HG03103 (cell line): Measurements from ENCODE around the gene TSPAN10.

ENCODE experiments used
- ATAC-seq: cut with Tn5 transposase; IDR thresholded peaks from one replicate; pipeline ENCODE4 v1.9.1; 2021; ENCODE audit warnings: low read depth; ENCODE audit not compliant: unreplicated experiment

TSPAN10 gene

DNA sequence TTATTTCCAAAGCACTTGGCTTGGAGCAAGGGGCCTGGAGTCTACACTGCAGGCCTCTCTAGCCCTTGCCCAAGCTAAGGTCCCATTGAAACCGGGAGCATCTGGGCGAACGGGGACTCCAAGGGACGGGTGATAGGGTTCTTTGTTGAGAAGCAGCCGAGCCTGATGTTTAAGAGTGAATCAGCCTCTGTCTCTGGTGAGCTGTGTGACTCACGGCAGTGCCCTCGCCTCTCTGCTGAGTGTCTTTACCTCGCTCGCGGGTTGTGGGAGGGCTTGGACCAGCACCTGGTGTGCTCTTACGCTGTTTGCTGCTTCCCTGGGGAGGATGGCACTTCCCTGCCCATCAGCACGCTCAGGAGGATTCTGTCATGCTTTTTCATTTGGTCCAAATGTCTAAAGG is 48.1 kb downstream of the TSPAN10 start:
- no peak for ATAC-seq

DNA sequence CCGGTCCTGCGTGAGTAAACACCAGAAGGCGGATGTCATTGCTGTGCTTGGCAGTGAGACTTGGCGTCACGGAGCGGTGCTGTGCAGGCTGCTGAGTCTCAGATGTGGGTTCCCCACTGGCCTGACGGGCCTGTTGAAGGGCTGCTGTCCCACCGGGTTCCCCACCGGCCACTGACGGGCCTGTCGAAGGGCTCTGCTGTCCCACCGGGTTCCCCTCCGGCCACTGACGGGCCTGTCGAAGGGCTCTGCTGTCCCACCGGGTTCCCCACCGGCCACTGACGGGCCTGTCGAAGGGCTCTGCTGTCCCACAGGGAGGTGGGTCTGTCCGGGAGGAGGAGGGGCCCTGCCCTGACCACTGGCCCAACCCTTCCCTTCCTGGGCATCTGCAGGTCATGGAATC is 49.6 kb downstream of the TSPAN10 start:
- no peak for ATAC-seq

DNA sequence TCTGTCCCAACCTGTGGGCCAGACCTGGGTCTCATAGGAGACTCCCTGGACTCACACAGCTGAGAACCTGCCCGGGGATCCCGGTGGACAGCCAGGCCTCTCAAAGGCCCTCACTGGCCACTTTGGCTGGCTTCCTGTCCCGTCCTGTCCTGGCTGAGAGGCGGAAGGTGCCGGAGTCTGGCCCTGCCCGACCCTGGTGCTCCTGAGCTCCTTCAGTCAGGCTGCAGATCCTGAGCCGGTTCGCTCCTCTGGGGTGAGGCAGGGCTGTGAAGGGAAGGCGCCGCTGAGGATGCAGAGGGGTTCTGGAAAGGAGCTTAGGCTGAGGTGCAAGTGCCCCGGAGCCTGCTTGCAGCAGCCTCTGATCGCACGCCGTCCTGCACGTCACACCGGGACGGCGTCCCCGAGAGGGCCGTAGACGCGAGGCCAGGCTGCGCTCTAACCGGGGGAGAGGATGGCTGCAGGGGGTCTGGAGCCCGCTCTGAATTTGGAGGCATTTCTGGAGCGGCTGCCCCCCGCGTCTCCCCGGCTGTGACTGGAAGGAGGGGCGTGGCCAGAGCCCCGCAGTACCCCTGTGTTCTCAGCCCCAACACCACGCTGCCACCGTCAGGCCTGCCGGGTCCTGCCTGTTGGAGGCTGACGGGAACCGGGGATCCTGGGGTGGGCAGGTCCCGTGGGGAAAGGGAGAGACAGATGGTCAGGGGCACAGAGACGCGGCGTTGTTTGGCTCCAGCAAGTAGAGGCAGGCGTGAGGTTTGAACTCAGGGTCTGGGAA is 51.0 kb downstream of the TSPAN10 start:
- no peak for ATAC-seq

DNA sequence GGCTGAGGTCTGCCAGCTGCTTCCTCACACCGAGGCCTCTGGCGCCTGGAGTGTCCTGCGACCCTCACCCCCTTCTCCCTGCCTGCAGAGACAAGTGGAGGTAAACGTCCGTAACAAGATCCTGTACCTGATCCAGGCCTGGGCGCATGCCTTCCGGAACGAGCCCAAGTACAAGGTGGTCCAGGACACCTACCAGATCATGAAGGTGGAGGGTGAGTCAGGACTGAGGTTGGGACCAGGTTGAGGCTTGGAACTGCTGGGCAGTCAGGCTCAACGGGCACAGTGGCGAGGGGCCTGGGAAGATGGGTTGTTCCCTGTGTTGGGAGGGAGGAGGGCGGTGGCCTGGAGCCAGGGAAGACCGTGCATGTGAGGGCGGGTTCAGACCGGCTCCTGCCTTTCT is 51.6 kb downstream of the TSPAN10 start:
- no peak for ATAC-seq

DNA sequence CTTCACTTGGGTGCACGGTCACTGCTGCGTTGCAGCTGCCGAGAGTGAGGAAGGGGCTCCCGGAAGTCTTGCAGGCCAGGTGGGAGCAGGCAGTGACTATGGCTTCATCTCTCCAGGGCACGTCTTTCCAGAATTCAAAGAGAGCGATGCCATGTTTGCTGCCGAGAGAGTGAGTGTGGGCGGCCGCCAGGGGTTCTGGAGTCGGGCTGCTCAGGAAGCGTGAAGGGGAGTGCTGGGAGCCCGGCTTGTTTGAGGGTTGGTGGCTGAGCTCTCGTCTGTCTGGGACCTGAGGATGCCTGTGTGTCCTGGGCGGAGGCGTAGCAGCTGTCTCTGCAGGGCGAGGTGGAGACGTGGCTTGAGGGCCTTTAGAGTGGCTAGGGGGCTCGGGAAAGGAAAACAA is 53.1 kb downstream of the TSPAN10 start:
- no peak for ATAC-seq

DNA sequence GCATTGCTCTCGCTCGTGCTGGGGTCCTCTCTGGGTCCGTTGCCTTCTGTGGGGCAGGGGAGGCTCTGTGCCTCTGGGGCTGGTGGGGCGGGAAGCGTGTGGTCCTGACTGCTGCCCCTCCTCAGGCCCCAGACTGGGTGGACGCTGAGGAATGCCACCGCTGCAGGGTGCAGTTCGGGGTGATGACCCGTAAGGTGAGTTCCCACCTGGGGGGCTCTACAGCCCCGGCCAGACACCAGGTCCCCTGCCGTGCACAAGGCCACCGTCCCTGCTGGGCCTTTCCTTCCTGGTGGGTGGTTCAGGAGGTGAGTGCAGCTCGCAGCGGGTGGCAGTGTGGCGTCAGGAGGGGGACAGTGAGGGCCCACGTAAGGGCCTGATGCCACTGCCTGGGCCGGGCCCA is 53.6 kb downstream of the TSPAN10 start:
- no peak for ATAC-seq

DNA sequence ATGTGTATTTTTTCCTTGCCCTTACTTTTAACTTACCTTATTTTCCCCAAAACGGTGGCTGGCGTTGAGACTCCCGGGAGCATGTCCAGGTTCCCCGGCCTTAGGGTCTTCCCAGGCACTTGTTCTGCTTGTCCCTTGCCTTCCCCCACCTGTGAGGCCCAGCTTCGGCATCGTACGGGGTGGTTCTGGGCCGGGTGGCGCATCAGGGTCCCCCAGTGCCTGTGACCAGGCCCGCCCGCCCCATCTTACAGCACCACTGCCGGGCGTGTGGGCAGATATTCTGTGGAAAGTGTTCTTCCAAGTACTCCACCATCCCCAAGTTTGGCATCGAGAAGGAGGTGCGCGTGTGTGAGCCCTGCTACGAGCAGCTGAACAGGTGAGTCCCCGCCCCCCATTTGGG is 54.2 kb downstream of the TSPAN10 start:
- ATAC-seq = no peak

DNA sequence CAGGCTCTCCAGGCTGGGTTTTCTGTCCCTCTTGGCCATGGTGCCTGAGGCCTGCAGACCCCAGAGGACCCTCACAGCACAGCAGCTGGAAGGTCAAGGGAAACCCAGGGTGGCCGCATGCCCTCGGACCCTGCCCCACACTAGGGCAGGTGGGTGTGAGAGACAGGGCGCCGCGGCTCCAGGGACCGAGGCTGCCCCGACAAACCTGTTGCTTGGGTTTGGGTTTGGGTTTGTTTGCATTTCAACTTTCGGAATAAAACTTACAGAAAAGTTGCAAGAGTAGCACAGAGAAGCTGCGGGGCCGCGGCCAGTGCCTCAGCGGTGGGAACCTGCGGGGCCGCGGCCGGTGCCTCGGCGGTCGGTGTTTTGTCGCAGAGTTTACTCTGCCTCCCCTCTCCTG is 54.6 kb downstream of the TSPAN10 start:
- ATAC-seq = no peak

DNA sequence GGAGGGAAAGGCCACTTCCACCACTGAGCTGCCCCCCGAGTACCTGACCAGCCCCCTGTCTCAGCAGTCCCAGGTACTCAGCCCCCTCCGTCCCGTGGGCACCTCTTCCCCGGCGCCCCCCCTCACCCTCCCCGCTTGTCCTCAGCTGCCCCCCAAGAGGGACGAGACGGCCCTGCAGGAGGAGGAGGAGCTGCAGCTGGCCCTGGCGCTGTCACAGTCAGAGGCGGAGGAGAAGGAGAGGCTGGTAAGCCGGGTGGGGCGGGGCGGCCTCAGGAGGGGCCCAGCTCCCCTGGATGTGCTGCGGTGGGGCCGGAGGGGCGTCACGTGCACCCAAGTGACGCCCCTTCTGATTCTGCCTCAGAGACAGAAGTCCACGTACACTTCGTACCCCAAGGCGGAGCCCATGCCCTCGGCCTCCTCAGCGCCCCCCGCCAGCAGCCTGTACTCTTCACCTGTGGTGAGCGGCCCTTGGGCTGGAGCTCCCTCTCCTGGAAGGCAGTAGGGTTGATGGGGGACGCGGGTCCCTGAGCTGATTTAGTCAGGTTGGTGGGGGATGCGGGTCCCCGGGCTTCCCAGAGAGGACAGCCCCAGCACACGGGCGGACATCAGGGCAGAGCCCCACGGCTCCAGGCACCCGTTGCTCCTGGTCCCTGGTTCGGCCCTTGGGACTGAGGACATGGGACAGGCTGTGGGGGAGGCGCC is 56.7 kb downstream of the TSPAN10 start:
- ATAC-seq = no peak

DNA sequence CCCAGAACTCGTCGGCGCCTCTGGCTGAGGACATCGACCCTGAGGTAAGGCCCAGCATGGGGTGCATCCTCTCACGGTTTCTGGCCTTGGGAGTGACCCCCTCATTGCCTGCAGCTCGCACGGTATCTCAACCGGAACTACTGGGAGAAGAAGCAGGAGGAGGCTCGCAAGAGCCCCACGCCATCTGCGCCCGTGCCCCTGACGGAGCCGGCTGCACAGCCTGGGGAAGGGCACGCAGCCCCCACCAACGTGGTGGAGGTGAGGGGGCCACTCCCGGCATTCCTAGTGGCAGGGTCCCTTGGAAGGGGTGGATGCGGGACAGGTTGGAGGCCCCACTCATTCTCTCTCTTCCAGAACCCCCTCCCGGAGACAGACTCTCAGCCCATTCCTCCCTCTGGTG is 57.8 kb downstream of the TSPAN10 start:
- ATAC-seq = no peak

DNA sequence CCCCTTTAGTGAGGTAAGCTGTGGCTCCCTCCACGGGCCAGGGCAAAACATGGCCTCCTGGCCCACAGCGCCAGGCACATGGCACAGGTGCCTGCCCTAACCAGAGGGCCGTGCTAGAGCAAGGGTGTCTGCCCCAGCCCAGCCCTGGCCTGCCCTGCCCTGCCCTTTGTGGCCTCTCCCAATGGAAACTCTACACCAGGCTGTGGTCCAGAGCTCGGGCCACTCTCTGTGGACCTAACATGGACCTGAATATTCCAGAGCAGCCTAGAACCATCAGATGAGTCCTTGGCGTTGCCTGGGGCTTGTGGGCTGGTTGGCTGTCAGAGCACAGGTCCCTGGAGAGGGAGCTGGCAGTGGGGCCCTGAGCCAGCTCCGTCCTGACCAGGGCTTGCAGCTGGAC is 58.2 kb downstream of the TSPAN10 start:
- ATAC-seq = no peak

DNA sequence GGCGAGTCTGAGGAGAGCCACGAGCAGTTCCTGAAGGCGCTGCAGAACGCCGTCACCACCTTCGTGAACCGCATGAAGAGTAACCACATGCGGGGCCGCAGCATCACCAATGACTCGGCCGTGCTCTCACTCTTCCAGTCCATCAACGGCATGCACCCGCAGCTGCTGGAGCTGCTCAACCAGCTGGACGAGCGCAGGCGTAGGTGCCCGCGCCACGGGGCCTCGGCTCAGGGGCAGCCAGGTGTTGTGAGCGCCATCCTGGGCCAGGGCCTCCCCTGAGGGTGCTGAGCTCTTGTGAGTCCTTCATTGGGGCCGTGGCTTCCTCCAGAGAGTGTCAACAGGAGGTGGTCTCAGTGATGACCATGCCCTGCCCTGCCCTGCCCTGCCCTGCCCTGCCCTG is 58.8 kb downstream of the TSPAN10 start:
- no peak for ATAC-seq

DNA sequence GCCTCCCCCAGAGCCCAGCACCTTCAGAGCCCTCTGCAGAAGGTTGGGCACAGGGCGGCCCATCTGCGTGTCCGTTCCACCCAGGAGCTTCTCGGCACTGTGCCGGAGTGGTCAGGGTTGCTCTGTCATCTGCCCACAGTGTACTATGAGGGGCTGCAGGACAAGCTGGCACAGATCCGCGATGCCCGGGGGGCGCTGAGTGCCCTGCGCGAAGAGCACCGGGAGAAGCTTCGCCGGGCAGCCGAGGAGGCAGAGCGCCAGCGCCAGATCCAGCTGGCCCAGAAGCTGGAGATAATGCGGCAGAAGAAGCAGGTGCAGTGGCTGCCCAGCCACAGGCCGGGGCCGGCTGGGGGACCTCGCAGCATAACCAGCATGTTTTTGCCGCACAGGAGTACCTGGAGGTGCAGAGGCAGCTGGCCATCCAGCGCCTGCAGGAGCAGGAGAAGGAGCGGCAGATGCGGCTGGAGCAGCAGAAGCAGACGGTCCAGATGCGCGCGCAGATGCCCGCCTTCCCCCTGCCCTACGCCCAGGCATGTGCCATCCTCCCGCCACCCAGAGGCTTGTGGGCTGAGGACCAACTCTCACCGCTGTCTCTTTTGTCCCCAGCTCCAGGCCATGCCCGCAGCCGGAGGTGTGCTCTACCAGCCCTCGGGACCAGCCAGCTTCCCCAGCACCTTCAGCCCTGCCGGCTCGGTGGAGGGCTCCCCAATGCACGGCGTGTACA is 59.4 kb downstream of the TSPAN10 start:
- no peak for ATAC-seq

DNA sequence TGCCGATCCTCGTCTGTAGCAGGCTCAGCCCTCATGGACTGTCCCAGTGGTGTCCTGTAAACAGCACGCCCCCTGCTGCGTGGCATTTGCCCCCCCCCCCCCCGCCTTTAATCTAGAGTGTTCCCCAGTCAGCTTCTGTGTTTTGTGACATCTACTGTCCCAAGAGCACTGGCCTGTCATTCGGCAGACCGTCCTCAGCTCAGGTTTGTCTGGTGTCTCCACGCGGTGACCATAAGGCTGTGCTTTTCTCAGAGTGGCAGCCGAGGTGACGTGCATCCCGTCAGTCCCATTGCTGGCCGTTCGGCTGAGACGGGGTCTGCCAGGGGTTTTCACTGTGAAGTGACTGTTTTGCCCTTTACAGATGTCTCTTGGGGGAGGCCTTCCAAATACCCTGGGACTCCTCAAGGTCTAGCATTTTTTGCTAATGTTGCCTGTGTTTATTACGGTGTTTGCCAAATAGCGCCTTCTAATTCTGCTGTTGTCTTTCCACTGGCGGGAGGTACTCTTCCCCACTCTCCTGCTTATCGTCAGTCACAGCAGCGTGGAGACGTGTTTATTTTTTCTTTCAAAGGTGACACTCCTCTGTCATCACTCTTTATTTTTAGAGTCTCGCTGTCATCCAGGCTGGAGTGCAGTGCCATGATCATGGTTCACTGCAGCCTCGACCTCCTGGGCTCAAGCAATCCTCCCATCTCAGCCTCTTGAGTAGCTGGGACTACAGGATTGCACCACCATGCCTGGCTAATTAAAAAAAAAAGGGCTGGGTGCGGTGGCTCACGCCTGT is 60.5 kb downstream of the TSPAN10 start:
- no peak for ATAC-seq
